AG09309 (cell line): ENCODE data around the gene PDE5A.
"Not testable (repeated sequence)": the region's sequence is repeated elsewhere in the genome, so short reads cannot be mapped to it uniquely, and the experiment has no call there.

Source experiments
- DNase-seq: peaks from one replicate; pipeline ENCODE4 v3.0.0-alpha.2; 2010; ENCODE audit warnings: low read depth
- H3K4me3 ChIP-seq: 2 replicates; pipeline ENCODE4 v1.5.1; 2011; ENCODE audit warnings: mild to moderate bottlenecking, low read depth, low read length, moderate library complexity; ENCODE audit not compliant: control insufficient read depth
- CTCF ChIP-seq: IDR thresholded peaks from 2 replicates; pipeline ENCODE4 v1.5.1; 2011; ENCODE audit warnings: mild to moderate bottlenecking, low read depth, low read length, inconsistent platforms; ENCODE audit not compliant: insufficient read depth, control insufficient read depth; ENCODE audit errors: missing control alignments

The PDE5A gene

GRCh38 chr4:119667802-119668201, 39.2 kb upstream of the PDE5A start:
- no peak overlapping the region for H3K4me3 ChIP-seq
- no peak for TF ChIP-seq CTCF
- DNase-seq, result no peak

GRCh38 chr4:119666653-119667091, 38.1 kb upstream of the PDE5A start:
- no peak overlapping the region for H3K4me3 ChIP-seq
- TF ChIP-seq CTCF, result no peak
- DNase-seq, result no peak

GRCh38 chr4:119665752-119666151, 37.1 kb upstream of the PDE5A start:
- no peak overlapping the region for H3K4me3 ChIP-seq
- no peak for DNase-seq
- TF ChIP-seq CTCF, result no peak

GRCh38 chr4:119664168-119664907, 35.7 kb upstream of the PDE5A start:
- no peak for DNase-seq
- no peak for TF ChIP-seq CTCF
- H3K4me3 ChIP-seq, result no peak overlapping the region

GRCh38 chr4:119663160-119663788, 34.7 kb upstream of the PDE5A start:
- H3K4me3 ChIP-seq, result no peak overlapping the region
- TF ChIP-seq CTCF, result no peak
- no peak for DNase-seq

GRCh38 chr4:119662612-119663011, 34.0 kb upstream of the PDE5A start:
- not testable (repeated sequence) for DNase-seq, H3K4me3 ChIP-seq

- TF ChIP-seq CTCF, result no peak
- DNase-seq, result no peak
- H3K4me3 ChIP-seq, result no peak overlapping the region
Observed at GRCh38 chr4:119661231-119661630, 32.6 kb upstream of the PDE5A start.
